Thyroid gland (tissue), 4 donors: ENCODE results near the gene RAP1GAP.

ENCODE experiments used
- CTCF ChIP-seq, 6 experiments: fragments of 200-600 bp in 3 of 6; fragments of 450-650 bp in 3 of 6; sonication (generic) in 3 of 6; IDR thresholded peaks; one replicate each; pipeline ENCODE4 v1.5.1; 2016 to 2019; ENCODE audit warnings: antibody characterized with exemption in 6 of 6, mild to moderate bottlenecking in 2 of 6, inconsistent platforms in 1 of 6, moderate library complexity in 1 of 6
- POLR2A ChIP-seq, 2 donors: fragments of 450-650 bp; IDR thresholded peaks; one replicate each; pipeline ENCODE4 v1.6.1; 2017; ENCODE audit warnings: antibody characterized with exemption in 2 of 2, mild to moderate bottlenecking in 2 of 2, moderate library complexity in 1 of 2

GRCh38 chr1:21629971-21630370 is 39.2 kb downstream of the RAP1GAP start:
- TF ChIP-seq CTCF (IDR thresholded peaks at IDR 0.05) = no peak
- TF ChIP-seq POLR2A (IDR thresholded peaks at IDR 0.05) = no peak
